ES-I3 (cell line): Measurements from ENCODE around the gene OTOP1.
"Not testable (repeated sequence)": the region's sequence is repeated elsewhere in the genome, so short reads cannot be mapped to it uniquely, and the experiment has no call there.

Experiments used
- H3K36me3 ChIP-seq: 2 replicates; pipeline ENCODE4 v1.6.1; 2013; ENCODE audit warnings: mild to moderate bottlenecking, low read length, control low read depth, moderate library complexity; ENCODE audit not compliant: insufficient read depth
- H3K4me1 ChIP-seq: 2 replicates; pipeline ENCODE4 v1.6.1; 2013; ENCODE audit warnings: mild to moderate bottlenecking, control low read depth, low read length; ENCODE audit not compliant: insufficient read depth
- H3K9ac ChIP-seq: 2 replicates; pipeline ENCODE4 v1.6.1; 2013; ENCODE audit warnings: low read depth, mild to moderate bottlenecking, low read length, moderate library complexity
- H3K9me3 ChIP-seq: 2 replicates; pipeline ENCODE4 v1.6.1; 2013; ENCODE audit warnings: mild to moderate bottlenecking, low read length, moderate library complexity; ENCODE audit not compliant: control insufficient read depth, insufficient read depth

OTOP1 gene

DNA sequence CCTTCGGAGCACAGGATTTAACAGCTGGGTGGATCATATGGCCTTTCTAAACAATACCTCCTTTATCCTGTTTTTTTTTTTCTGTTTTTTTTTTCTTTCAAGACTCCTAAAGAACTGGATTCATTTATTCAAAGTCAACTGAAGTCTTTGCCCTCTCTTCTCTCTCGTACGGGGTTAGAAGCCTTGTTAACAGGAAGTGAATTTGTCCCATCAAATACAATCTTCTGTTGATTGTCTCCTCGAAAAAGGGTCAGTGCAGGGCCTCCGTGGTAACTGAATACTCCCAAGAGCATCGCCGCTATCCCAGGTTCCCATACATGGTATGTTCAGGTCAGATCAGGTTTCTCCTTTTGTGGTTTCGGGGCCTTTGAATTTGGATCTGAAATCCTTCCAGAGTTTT, 23.1 kb upstream of the OTOP1 start:
- no peak overlapping the region for H3K9ac ChIP-seq
- no peaks in the 10 kb centered on the region for H3K4me1 ChIP-seq
- no peaks in the 10 kb centered on the region for H3K9me3 ChIP-seq
- peaks cover 4% of the 10 kb centered on the region; the same call in 1 of the 2 replicates for H3K36me3 ChIP-seq

DNA sequence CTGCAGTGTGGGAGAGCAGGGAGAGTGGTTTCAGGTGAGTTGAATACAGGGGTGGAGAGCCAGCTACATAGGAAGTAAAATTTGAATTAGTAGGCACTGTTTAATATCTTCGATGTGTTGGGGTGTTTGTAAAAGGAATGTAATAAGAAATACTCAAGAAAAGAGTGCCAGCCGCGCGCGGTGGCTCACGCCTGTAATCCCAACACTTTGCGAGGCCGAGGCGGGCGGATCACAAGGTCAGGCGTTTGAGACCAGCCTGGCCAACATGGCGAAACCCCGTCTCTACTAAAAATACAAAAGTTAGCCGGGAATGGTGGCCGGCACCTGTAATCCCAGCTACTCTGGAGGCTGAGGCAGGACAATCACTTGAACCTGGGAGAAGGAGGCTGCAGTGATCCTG, 22.6 kb upstream of the OTOP1 start:
- H3K9ac ChIP-seq, H3K4me1 ChIP-seq, H3K9me3 ChIP-seq, H3K36me3 ChIP-seq: not testable (repeated sequence)

DNA sequence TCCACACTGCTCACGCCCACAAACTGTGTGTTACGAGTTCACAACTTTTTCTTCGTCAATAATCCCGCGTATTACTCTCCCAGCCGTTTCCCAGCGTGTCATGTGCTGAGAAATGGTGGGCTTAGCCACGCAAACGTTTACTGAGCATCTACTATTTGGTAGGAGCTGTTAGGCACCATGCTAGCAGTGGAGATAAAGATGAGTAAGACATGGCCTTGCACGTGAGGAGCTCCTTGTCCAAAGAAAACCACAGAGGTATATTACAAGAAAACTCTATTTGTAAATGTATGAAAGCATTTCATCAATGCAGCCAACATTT, 22.1 kb upstream of the OTOP1 start:
- H3K4me1 ChIP-seq, result no peaks in the 10 kb centered on the region
- peak overlapping the region; percentile 85 for H3K9ac ChIP-seq
- peaks cover 4% of the 10 kb centered on the region; the same call in 1 of the 2 replicates for H3K36me3 ChIP-seq
- H3K9me3 ChIP-seq, result no peaks in the 10 kb centered on the region

DNA sequence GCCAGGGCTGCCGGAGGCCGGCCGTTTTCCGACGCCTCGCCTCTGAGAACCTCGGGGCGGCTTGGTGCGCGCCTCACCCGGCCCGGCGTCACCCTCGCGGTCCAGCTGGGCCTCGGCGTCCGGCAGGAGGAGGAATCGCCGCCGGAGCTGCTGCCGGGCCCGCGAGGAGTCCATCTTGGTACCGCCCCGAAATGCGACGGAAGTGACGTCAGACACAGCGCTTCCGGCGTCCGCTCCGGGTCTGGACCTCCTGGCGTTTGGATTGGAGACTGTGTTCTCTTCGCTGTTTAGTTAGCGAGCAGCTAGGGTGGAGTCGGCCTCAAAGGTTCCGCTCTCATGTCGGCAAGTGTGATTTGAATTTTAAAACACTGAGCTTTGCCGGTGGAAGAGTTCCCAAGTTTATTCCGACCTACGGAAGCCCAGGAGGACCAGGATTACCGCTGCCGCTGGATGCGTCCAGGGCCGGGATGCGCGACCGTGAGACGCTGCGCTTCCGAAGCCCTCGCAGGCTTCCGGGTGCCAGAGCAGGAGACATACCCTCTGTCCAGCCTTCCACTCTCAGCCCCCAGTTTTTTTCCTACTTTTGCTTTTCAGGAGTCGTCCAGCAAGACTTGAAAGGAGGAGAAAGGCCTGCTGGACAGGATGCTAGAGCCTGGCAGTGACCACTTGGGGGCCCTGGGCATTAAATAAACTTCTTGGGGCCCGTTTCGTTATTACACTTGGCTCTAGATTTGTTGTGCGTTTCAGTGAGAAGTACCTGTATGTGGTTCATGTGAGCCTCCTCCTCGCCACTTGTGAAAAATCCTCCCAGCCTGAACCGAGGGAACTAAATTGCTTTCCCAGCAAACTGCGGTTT, 21.5 kb upstream of the OTOP1 start, which contains the start of gene TMEM128:
TSS of gene TMEM128 (minus strand) at position 195 of the 856 bp plus-strand sequence. CDS start at position 174, 21 bp downstream.
- Histone ChIP-seq H3K4me1 (no peaks in the 10 kb centered on the region), H3K36me3 (peaks cover 4% of the 10 kb centered on the region; the same call in 1 of the 2 replicates), H3K9me3 (no peaks in the 10 kb centered on the region), H3K9ac (peak within 1 kb of the TSS; percentile 85)

DNA sequence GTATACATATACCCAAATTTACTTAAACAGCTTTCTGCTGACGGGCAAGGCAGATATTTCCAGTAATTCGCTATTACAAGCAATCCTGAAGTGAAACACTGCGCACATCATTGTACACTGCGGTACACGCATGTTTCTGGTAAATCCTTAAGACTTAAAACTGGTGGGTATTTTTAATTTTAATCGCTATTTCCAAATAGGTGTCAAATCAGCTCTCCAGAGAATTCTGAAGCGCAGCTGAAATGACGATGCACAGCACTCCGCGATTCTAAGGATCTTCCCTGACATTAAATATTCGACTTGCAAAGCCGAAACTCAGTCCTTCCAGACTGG, 20.9 kb upstream of the OTOP1 start:
- Histone ChIP-seq H3K36me3 (peaks cover 4% of the 10 kb centered on the region; the same call in 1 of the 2 replicates), H3K4me1 (no peaks in the 10 kb centered on the region), H3K9me3 (no peaks in the 10 kb centered on the region), H3K9ac (peak overlapping the region; percentile 85)

DNA sequence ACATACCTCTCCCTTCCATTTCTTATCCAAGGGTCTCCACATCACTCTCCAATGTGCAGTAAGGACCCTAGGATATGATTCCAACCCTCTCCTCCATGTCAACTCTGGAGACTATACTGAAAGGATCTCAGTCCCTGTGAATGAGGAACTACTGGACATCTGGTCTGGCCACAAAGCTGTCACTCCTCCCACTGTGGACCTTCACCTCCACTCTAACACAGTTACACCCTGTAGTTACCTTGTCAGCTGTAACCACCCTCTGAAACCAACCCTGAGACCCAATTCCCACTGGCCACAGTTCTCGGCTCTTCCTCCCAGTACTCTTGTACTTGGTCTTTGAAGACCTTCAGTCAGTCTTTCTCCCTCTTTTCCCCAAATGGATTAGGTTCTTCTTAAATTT, 18.4 kb upstream of the OTOP1 start:
- peaks cover 12% of the 10 kb centered on the region for H3K36me3 ChIP-seq
- no peaks in the 10 kb centered on the region for H3K4me1 ChIP-seq
- no peaks in the 10 kb centered on the region for H3K9me3 ChIP-seq
- H3K9ac ChIP-seq, result no peak overlapping the region

DNA sequence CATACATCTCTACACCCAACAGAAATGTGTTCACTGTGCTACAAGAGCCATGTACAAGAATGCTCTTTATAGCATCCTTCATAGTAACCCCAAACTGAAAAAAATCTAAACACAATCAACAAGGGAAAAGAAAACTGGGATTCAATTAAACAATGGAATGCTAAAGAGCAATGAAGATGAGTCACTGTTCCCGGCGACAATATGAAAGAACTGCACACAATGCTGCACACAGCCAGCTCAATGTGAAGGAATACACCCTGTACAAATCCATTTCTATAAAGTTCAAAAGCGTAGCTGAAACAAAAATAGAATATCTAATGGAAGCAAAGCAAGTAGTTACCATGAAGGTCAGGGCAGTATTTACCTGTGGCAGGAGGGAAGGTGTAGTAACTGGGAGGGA, 12.8 kb upstream of the OTOP1 start:
- H3K4me1 ChIP-seq, H3K36me3 ChIP-seq, H3K9me3 ChIP-seq, H3K9ac ChIP-seq: not testable (repeated sequence)

DNA sequence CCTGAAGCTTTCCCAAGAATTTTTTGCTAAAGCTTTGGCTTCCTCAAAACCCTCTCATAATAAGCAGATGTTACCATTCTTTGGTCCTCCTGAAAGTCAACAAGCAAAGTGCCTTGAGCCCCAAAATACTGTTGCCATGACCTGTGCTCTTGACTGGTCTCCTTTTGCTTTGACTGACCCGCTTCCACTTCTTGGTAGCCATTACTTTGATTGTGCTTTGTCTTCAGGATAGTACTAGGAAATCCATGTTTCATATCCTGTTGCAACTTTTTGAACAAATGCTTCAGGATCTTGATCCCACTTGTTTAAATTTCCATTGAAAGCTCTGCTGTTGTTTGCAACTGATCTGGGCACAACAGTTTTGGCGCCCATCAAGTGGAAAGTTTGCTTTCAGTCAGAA, 6.9 kb upstream of the OTOP1 start:
- Histone ChIP-seq H3K9me3 (peaks cover 5% of the 10 kb centered on the region; the same call in 1 of the 2 replicates), H3K4me1 (no peaks in the 10 kb centered on the region), H3K9ac (no peak overlapping the region), H3K36me3 (peaks cover 6% of the 10 kb centered on the region; the same call in 1 of the 2 replicates)

DNA sequence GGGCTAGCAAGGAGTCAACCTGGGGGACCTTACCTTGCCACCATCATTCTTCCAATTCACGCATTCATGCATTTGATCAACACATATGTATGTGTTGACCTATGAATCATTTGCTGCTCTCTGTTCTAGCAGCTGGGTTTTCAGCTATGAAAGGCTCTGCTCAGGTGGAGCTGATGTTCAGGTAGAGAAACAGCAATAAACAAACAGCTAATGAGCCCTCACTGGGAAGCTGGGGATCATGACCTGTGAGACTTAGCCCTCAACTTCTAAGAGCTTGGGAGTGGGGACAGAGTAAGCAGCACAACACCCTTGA, 1.6 kb upstream of the OTOP1 start:
- Histone ChIP-seq H3K4me1 (no peaks in the 10 kb centered on the region), H3K9me3 (no peaks in the 10 kb centered on the region), H3K36me3 (no peaks in the 10 kb centered on the region), H3K9ac (peak overlapping the region; percentile 14; the same call in 1 of the 2 replicates)

DNA sequence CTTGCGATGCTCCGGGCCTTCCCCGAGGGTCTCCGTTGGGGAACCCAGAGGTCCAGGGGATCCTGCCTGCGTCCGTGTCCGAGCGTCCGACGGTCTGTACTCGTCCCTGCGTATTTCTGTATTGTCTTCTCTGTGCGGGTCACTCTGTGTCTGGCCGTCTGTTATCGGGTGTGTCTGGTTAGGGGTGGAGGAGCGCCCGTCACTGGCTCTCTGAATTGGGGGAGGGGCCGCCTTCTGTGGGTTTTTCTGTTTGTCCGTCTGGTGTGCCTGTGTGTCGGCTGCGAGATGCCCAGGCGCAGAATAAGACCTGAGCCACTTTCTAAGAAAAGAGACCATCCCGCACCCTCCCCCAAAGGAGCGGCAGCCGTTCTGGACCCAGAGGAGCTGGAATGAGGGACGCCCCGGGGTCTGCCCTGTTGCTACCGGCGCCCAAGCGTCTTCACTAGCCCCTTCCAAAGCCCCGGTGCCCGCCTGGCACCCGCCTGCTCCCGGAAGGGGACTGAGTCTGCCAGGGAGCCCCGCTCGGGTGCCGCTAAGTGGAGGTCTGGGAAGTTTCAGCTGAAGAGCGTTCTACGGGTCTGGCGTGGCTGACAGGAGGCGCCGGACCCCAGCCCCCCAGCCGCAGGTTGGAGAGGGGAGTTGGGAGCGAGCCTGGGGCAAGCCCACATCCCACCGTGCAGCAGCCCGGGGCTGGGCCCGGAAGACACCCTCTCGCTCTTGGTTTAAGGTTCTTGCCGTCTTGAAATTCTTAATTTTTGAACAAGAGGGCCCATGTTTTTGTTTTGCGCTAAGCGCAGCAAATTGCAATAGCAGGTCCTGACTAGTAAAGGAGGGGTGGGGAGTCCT, 1.0 kb upstream of the OTOP1 start:
- no peaks in the 10 kb centered on the region for H3K4me1 ChIP-seq
- peak overlapping the region; percentile 14; the same call in 1 of the 2 replicates for H3K9ac ChIP-seq
- no peaks in the 10 kb centered on the region for H3K9me3 ChIP-seq
- H3K36me3 ChIP-seq, result no peaks in the 10 kb centered on the region

DNA sequence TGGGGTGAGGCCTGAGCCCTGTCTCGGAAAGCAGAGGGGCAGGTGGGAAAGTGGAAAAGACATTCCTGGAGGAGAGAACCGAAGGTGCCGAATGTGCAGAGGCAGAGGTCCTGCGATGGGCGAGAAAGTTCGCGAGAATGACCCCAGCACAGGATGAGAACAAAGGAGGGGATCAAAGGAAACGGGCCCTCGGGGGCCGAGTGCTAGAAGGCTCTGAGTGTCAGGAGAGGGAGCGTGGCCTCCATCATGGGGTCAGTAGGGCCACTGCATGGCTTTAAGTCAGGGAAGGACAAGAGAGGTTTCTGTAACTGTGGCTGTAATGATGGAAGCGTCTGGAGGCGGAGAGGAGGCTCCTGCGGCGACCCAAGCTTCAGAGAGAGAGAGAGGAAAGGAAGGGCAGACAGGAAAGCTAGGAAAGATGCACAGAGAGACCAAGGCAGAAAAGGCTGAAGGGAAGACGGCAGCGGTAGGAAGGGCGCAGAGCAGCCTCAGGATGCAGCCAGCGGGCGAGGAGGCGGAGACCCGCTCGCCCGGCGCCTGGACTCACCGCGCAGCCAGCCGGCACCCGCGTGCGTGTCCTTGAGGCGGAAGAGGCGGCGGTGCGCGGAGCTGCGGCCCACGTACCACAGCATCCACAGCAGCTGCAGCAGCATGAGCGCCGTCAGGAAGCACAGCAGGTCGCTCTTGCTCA, 669 bp downstream of the OTOP1 start:
- Histone ChIP-seq H3K36me3 (no peaks in the 10 kb centered on the region), H3K9ac (peak overlapping the region; percentile 36; the same call in 1 of the 2 replicates), H3K9me3 (no peaks in the 10 kb centered on the region), H3K4me1 (no peaks in the 10 kb centered on the region)

DNA sequence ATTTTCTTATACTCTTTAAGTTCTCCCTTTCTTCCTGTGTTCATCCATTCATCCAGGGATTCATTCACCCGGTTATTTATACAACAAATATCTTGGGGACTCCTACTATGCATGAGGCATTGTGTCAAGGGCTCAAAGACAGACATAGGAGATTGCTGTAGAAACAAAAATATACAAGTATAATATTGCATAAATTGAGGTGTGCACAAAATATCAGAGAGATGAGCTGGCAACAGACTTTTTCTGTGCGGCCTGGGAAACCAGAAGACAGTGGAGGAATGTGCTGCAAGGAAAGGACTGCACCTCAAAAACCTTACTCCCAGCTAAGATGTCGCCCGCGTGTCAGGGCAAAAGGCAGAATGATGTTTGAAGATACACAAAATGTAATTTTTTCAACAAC, 9.6 kb downstream of the OTOP1 start:
- H3K9me3 ChIP-seq, result no peaks in the 10 kb centered on the region
- H3K36me3 ChIP-seq, result no peaks in the 10 kb centered on the region
- peaks cover 11% of the 10 kb centered on the region for H3K4me1 ChIP-seq
- H3K9ac ChIP-seq, result no peak overlapping the region

DNA sequence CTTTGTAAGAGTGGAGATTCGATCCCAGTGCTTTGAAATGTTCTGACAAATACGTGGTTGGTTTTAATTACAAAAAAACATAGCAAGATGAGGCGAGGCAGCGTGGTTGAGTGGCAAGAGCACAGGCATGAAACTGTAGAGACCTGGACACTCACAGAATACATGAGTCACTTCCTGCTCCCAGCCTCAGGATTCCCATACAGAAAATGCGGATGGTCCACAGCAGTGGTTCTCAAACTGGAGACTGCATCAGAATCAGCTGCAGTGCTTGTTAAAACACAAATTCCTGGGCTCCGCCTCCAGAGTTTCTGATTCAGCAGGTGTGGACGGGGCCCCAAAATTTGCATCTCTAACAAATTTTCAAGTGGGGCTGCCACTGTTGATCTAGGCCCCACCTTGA, 10.1 kb downstream of the OTOP1 start:
- Histone ChIP-seq H3K4me1 (peaks cover 11% of the 10 kb centered on the region), H3K9me3 (no peaks in the 10 kb centered on the region), H3K9ac (no peak overlapping the region), H3K36me3 (no peaks in the 10 kb centered on the region)

DNA sequence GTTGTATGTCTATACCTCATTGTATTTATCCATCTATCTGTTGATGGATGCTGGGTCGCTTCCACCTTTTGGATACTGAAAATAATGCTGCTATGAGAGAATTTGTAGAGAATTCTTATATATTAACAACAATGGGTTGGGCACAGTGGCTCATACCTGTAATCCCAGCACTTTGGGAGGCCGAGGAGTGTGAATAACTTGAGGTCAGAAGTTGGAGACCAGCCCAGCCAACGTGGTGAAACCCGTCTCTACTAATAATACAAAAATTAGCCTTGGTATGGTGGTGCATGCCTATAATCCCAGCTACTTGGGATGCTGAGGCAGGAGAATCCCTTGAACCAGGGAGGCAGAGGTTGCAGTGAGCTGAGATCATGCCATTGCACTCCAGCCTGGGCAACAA, 13.1 kb downstream of the OTOP1 start:
- H3K9me3 ChIP-seq, H3K36me3 ChIP-seq, H3K9ac ChIP-seq: not testable (repeated sequence)
- H3K4me1 ChIP-seq, result peaks cover 11% of the 10 kb centered on the region
